H1 (cell line): Measurements from ENCODE around the gene MBD5.

Experiments
- POLR2A ChIP-seq, 2 experiments: IDR thresholded peaks; 1 replicate in 1 of 2; 2 replicates in 1 of 2; pipeline ENCODE4 v1.6.1; 2011; ENCODE audit warnings: low read depth in 2 of 2, low read length in 2 of 2, mild to moderate bottlenecking in 2 of 2; ENCODE audit errors: control extremely low read depth in 1 of 2
- POLR2AphosphoS5 ChIP-seq: IDR thresholded peaks from 2 replicates; pipeline ENCODE4 v1.6.1; 2011; ENCODE audit warnings: low read depth, low read length
- TF ChIP-seq, protein P1 (sequence below): IDR thresholded peaks from 2 replicates; pipeline ENCODE4 v1.6.1; 2011; ENCODE audit warnings: low read length, improper control_type of control experiment
- TF ChIP-seq, protein P2 (sequence below): IDR thresholded peaks from 2 replicates; pipeline ENCODE4 v1.6.1; 2012; ENCODE audit warnings: inconsistent platforms

DNA sequence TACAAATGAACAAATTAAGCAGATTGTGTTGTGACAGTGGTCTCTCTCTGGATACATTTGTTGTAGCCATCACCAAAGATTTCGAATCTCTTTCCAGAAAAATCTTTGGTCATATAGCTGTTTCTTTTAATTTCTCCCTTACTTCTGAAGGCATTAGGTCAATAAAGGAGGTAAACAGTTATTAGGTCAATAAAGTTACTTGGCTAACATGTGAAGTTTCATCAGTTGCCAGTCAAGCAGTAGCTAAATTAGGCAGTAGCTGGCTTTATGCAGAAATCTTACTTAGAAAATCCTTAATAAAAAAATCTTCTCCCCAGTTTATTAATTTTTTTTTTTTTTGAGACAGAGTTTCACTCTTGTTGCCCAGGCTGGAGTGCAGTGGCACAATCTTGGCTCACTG is 115.5 kb downstream of the MBD5 start:
- TF ChIP-seq POLR2AphosphoS5 (no peak), POLR2A (IDR thresholded peaks at IDR 0.05; ENCODE audit: control extremely low read depth in 1 of 2, low read depth in 2 of 2, low read length in 2 of 2) (no peak)
- TF ChIP-seq, protein P1, sequence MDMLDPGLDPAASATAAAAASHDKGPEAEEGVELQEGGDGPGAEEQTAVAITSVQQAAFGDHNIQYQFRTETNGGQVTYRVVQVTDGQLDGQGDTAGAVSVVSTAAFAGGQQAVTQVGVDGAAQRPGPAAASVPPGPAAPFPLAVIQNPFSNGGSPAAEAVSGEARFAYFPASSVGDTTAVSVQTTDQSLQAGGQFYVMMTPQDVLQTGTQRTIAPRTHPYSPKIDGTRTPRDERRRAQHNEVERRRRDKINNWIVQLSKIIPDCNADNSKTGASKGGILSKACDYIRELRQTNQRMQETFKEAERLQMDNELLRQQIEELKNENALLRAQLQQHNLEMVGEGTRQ = no peak
- TF ChIP-seq, protein P2, sequence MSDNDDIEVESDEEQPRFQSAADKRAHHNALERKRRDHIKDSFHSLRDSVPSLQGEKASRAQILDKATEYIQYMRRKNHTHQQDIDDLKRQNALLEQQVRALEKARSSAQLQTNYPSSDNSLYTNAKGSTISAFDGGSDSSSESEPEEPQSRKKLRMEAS = no peak
